OCI-LY7 (cell line): ENCODE data around the gene NTNG2. TPM values are rescaled to one million over a fixed set of nuclear protein-coding genes. Genes with fewer than 3 reads are reported as not detected.

Experiments
- BruUV-seq: library from RNA; stranded (reverse); fragments of 400-500 nt; replicated peaks from 2 replicates; lab custom pipeline; 2021; lab: Mats Ljungman, UMichigan
- CTCF ChIA-PET: fragments of 300-600 bp; sonication (Branson Sonifier 250); formaldehyde crosslinking; loops from one replicate; lab custom pipeline; 2022; ENCODE audit warnings: antibody characterized with exemption; ENCODE audit not compliant: unreplicated experiment; lab: Charles Lee
- POLR2A ChIA-PET: fragments of 300-600 bp; sonication (Branson Sonifier 250); formaldehyde crosslinking; loops from one replicate; lab custom pipeline; 2022; ENCODE audit warnings: antibody characterized with exemption; lab: Charles Lee
- DNase-seq: peaks from one replicate; pipeline ENCODE4 v3.0.0-alpha.2; 2015; ENCODE audit warnings: low spot score
- H2AFZ ChIP-seq: fragments of 200-600 bp; sonication (generic), shearing (Covaris generic); 2 replicates; pipeline ENCODE4 v1.6.1; 2014; ENCODE audit warnings: mild to moderate bottlenecking, antibody characterized with exemption, low read length, moderate library complexity
- H3K27ac ChIP-seq: fragments of 200-600 bp; sonication (generic); 2 replicates; pipeline ENCODE4 v1.5.1; 2014; ENCODE audit warnings: mixed run types, low read depth, mild to moderate bottlenecking, moderate library complexity, low read length, inconsistent platforms; ENCODE audit not compliant: poor library complexity, severe bottlenecking
- H3K36me3 ChIP-seq: fragments of 200-600 bp; sonication (generic); 2 replicates; pipeline ENCODE4 v1.6.1; 2014; ENCODE audit warnings: mild to moderate bottlenecking, antibody characterized with exemption, low read length, moderate library complexity, mixed read lengths; ENCODE audit not compliant: insufficient read depth
- H3K4me1 ChIP-seq: fragments of 200-600 bp; sonication (generic); 2 replicates; pipeline ENCODE4 v1.5.1; 2014; ENCODE audit warnings: mild to moderate bottlenecking, low read length; ENCODE audit not compliant: insufficient read depth, poor library complexity, severe bottlenecking
- H3K4me2 ChIP-seq: fragments of 200-600 bp; sonication (generic); 2 replicates; pipeline ENCODE4 v1.6.1; 2014; ENCODE audit warnings: mild to moderate bottlenecking, low read length
- H3K4me3 ChIP-seq: fragments of 200-600 bp; sonication (generic); 2 replicates; pipeline ENCODE4 v1.5.1; 2014; ENCODE audit warnings: mild to moderate bottlenecking, low read depth, low read length; ENCODE audit not compliant: poor library complexity, severe bottlenecking
- H3K79me2 ChIP-seq: fragments of 200-600 bp; sonication (generic); 2 replicates; pipeline ENCODE4 v1.6.1; 2016; ENCODE audit warnings: low read depth, mild to moderate bottlenecking, low read length, moderate library complexity, mixed read lengths; ENCODE audit not compliant: insufficient read depth
- H3K9me2 ChIP-seq: fragments of 200-600 bp; sonication (generic); 2 replicates; pipeline ENCODE4 v1.6.1; 2016; ENCODE audit warnings: mild to moderate bottlenecking, low read length, mixed read lengths; ENCODE audit not compliant: insufficient read depth
- H3K9me3 ChIP-seq: fragments of 200-600 bp; sonication (generic); 2 replicates; pipeline ENCODE4 v1.6.1; 2014; ENCODE audit warnings: mild to moderate bottlenecking, mixed run types, low read length, mixed read lengths
- H4K20me1 ChIP-seq: fragments of 200-600 bp; sonication (generic); 2 replicates; pipeline ENCODE4 v1.6.1; 2014; ENCODE audit warnings: mild to moderate bottlenecking, antibody characterized with exemption, low read length, moderate library complexity, mixed read lengths; ENCODE audit not compliant: insufficient read depth
- EZH2phosphoT487 ChIP-seq: fragments of 200-600 bp; sonication (generic); IDR thresholded peaks from 2 replicates; pipeline ENCODE4 v1.6.1; 2018; ENCODE audit warnings: low read depth, borderline replicate concordance, mild to moderate bottlenecking, mixed run types, antibody characterized with exemption, low read length, moderate library complexity, mixed read lengths
- intact Hi-C: fragments of 100-400 bp; cut with micrococcal nuclease; formaldehyde crosslinking; loops from one replicate; pipeline ENCODE4 v1.10.0; 2022; ENCODE audit not compliant: unreplicated experiment
- total RNA-seq, 2 experiments: library from RNA; depleted of rRNA in 1 of 2; stranded (reverse); fragments of >200 nt in 1 of 2; shearing (Covaris generic) in 1 of 2; gene quantifications; 2 replicates each; pipeline ENCODE4 v1.2.3, GENCODE V29; 2014 to 2022
- TF ChIP-seq, protein P1 (sequence below): fragments of 200-600 bp; sonication (generic); conservative IDR thresholded peaks from 2 replicates; pipeline ENCODE4 v1.5.1; 2014; ENCODE audit warnings: mild to moderate bottlenecking, antibody characterized with exemption, low read length, moderate library complexity, mixed read lengths

NTNG2 gene
- total RNA-seq, 2 experiments from 2014 or later: 3.2 to 7.5 TPM

- Histone ChIP-seq H3K4me2 (no peak overlapping the region), H3K4me3 (no peak overlapping the region), H3K79me2 (no peaks in the 10 kb centered on the region), H3K27ac (no peak overlapping the region), H3K9me3 (no peaks in the 10 kb centered on the region), H2AFZ (no peak overlapping the region), H3K4me1 (no peaks in the 10 kb centered on the region), H3K36me3 (no peaks in the 10 kb centered on the region), H4K20me1 (no peaks in the 10 kb centered on the region), H3K9me2 (no peaks in the 10 kb centered on the region)
- CTCF ChIA-PET: no interaction called here
- POLR2A ChIA-PET: no interaction called here
- BruUV-seq: no TSS peak
- DNase-seq: no peak
- intact Hi-C loops: no loop called here
- TF ChIP-seq EZH2phosphoT487: no peak
- TF ChIP-seq, protein P1, sequence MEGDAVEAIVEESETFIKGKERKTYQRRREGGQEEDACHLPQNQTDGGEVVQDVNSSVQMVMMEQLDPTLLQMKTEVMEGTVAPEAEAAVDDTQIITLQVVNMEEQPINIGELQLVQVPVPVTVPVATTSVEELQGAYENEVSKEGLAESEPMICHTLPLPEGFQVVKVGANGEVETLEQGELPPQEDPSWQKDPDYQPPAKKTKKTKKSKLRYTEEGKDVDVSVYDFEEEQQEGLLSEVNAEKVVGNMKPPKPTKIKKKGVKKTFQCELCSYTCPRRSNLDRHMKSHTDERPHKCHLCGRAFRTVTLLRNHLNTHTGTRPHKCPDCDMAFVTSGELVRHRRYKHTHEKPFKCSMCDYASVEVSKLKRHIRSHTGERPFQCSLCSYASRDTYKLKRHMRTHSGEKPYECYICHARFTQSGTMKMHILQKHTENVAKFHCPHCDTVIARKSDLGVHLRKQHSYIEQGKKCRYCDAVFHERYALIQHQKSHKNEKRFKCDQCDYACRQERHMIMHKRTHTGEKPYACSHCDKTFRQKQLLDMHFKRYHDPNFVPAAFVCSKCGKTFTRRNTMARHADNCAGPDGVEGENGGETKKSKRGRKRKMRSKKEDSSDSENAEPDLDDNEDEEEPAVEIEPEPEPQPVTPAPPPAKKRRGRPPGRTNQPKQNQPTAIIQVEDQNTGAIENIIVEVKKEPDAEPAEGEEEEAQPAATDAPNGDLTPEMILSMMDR: no peak
Measured at GRCh38 chr9:132147331-132147730, 14.5 kb upstream of the NTNG2 start.

- H3K36me3 ChIP-seq: no peaks in the 10 kb centered on the region
- intact Hi-C loops: no loop called here
- no peaks in the 10 kb centered on the region for H3K79me2 ChIP-seq
- POLR2A ChIA-PET: no interaction called here
- no TSS peak for BruUV-seq
- DNase-seq: no peak
- CTCF ChIA-PET: no interaction called here
- no peaks in the 10 kb centered on the region for H4K20me1 ChIP-seq
- H3K4me1 ChIP-seq: no peaks in the 10 kb centered on the region
- TF ChIP-seq, protein P1: no peak
- no peak for TF ChIP-seq EZH2phosphoT487
- H3K9me2 ChIP-seq: no peaks in the 10 kb centered on the region
- H3K9me3 ChIP-seq: no peaks in the 10 kb centered on the region
- H3K4me2 ChIP-seq: no peak overlapping the region
- H3K4me3 ChIP-seq: no peak overlapping the region
- no peak overlapping the region for H2AFZ ChIP-seq
- H3K27ac ChIP-seq: no peak overlapping the region
Measured at GRCh38 chr9:132147839-132148238, 14.0 kb upstream of the NTNG2 start.

GRCh38 chr9:132150256-132150655, 11.6 kb upstream of the NTNG2 start:
- ChIA-PET POLR2A (no interaction called here), CTCF (no interaction called here)
- DNase-seq: no peak
- H4K20me1 ChIP-seq: no peaks in the 10 kb centered on the region
- TF ChIP-seq, protein P1: no peak
- no peak for TF ChIP-seq EZH2phosphoT487
- no peaks in the 10 kb centered on the region for H3K36me3 ChIP-seq
- no peaks in the 10 kb centered on the region for H3K4me1 ChIP-seq
- H3K27ac ChIP-seq: no peak overlapping the region
- H3K79me2 ChIP-seq: no peaks in the 10 kb centered on the region
- H3K9me2 ChIP-seq: no peaks in the 10 kb centered on the region
- H3K4me3 ChIP-seq: no peak overlapping the region
- intact Hi-C loops: no loop called here
- no peak overlapping the region for H2AFZ ChIP-seq
- H3K4me2 ChIP-seq: no peak overlapping the region
- no peaks in the 10 kb centered on the region for H3K9me3 ChIP-seq
- BruUV-seq: no TSS peak
